ENCODE data around the gene CDR2.

GRCh38 chr16:22346483-22346882 lies 27.9 kb downstream of the CDR2 start:
- TF ChIP-seq CTCF (IDR thresholded peaks at IDR 0.05; ENCODE audit: insufficient read depth, low read depth, low read length): no peak
- no peak for TF ChIP-seq EZH2 (IDR thresholded peaks at IDR 0.05; ENCODE audit: insufficient read depth, low read length)

Measured in astrocyte (in vitro differentiated cells and primary cell).